ENCODE data around the gene FMO2.

DNA sequence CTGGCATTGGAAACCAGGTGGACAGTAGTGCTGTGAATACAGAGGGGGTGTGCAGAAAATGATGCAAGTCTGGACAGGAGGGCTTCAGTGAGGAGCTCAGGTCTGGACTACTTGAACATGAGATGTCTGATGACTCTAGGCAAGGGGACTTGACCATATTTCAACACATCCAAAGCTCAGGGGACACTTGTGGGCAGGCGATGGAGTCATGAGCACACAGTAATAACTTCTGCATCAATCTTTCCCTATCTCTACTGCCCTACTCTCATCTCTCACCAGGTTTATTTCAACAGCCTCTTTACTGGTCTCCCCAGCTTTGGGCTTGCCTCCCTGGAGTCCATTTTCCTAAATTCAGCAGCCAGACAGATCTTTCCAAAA lies 21.9 kb downstream of the FMO2 start:
- TF ChIP-seq, protein P1, sequence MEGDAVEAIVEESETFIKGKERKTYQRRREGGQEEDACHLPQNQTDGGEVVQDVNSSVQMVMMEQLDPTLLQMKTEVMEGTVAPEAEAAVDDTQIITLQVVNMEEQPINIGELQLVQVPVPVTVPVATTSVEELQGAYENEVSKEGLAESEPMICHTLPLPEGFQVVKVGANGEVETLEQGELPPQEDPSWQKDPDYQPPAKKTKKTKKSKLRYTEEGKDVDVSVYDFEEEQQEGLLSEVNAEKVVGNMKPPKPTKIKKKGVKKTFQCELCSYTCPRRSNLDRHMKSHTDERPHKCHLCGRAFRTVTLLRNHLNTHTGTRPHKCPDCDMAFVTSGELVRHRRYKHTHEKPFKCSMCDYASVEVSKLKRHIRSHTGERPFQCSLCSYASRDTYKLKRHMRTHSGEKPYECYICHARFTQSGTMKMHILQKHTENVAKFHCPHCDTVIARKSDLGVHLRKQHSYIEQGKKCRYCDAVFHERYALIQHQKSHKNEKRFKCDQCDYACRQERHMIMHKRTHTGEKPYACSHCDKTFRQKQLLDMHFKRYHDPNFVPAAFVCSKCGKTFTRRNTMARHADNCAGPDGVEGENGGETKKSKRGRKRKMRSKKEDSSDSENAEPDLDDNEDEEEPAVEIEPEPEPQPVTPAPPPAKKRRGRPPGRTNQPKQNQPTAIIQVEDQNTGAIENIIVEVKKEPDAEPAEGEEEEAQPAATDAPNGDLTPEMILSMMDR (conservative IDR thresholded peaks at IDR 0.05): no peak
- no peak for TF ChIP-seq ZFX (IDR thresholded peaks at IDR 0.05)
